Liver (tissue), 3 donors: Measurements from ENCODE around the gene MATN4.

Experiments used
- EGR1 ChIP-seq, 2 donors: IDR thresholded peaks; 2 replicates each; pipeline ENCODE4 v1.6.1; 2016 to 2018; ENCODE audit warnings: antibody characterized with exemption in 2 of 2, low read depth in 2 of 2
- GABPA ChIP-seq, 2 donors: IDR thresholded peaks in 1 of 2; conservative IDR thresholded peaks in 1 of 2; 2 replicates each; pipeline ENCODE4 v1.6.1; 2016; ENCODE audit warnings: antibody characterized with exemption in 2 of 2, mild to moderate bottlenecking in 1 of 2, moderate library complexity in 1 of 2
- HNF4A ChIP-seq, 2 donors: conservative IDR thresholded peaks; 2 replicates each; pipeline ENCODE4 v1.6.1; 2016; ENCODE audit warnings: antibody characterized with exemption in 2 of 2, mild to moderate bottlenecking in 2 of 2
- JUND ChIP-seq, 2 donors: IDR thresholded peaks; 2 replicates each; pipeline ENCODE4 v1.6.1; 2016; ENCODE audit warnings: antibody characterized with exemption in 2 of 2
- RAD21 ChIP-seq, 2 donors: IDR thresholded peaks; 2 replicates each; pipeline ENCODE4 v1.6.1; 2016; ENCODE audit warnings: antibody characterized with exemption in 2 of 2, mild to moderate bottlenecking in 2 of 2
- YY1 ChIP-seq: IDR thresholded peaks from 2 replicates; pipeline ENCODE4 v1.6.1; 2016; ENCODE audit warnings: antibody characterized with exemption, mild to moderate bottlenecking
- TF ChIP-seq, protein P1 (sequence below): fragments of 150-350 bp; IDR thresholded peaks from 2 replicates; pipeline ENCODE4 v1.5.1; 2017; ENCODE audit warnings: improper control_type of control experiment, low read depth, low read length; ENCODE audit not compliant: missing input control
- TF ChIP-seq, protein P2 (sequence below): IDR thresholded peaks from 2 replicates; pipeline ENCODE4 v1.6.1; 2016; ENCODE audit warnings: antibody characterized with exemption
- TF ChIP-seq, protein P3 (sequence below): IDR thresholded peaks from 2 replicates; pipeline ENCODE4 v1.6.1; 2016; ENCODE audit warnings: antibody characterized with exemption
- TF ChIP-seq, protein P4 (sequence below): IDR thresholded peaks from 2 replicates; pipeline ENCODE4 v1.6.1; 2016; ENCODE audit warnings: antibody characterized with exemption
- TF ChIP-seq, protein P5 (sequence below): IDR thresholded peaks from 2 replicates; pipeline ENCODE4 v1.6.1; 2016; ENCODE audit warnings: antibody characterized with exemption, mild to moderate bottlenecking
- donor health status: healthy.
- donor health status: healthy.

DNA sequence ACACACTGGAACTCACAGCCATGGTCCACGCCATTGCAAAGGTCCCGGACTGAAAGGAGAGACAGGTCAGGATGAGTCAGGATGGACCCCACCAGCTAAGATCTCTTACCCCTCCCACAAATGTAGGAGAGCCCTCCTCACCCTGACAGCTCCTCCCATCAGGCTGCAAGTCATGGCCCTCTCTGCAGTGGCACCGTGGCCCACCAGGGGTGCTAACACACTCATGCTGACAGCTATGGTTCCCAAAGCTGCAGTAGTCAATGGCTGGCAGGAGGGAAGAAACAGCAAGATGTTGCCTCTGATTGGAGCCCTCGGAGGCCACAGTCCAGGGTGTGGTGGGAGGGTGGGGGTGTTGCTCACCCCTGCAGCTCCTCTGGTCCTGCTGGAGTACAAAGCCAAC is 7.1 kb downstream of the MATN4 start:
- TF ChIP-seq, protein P1, sequence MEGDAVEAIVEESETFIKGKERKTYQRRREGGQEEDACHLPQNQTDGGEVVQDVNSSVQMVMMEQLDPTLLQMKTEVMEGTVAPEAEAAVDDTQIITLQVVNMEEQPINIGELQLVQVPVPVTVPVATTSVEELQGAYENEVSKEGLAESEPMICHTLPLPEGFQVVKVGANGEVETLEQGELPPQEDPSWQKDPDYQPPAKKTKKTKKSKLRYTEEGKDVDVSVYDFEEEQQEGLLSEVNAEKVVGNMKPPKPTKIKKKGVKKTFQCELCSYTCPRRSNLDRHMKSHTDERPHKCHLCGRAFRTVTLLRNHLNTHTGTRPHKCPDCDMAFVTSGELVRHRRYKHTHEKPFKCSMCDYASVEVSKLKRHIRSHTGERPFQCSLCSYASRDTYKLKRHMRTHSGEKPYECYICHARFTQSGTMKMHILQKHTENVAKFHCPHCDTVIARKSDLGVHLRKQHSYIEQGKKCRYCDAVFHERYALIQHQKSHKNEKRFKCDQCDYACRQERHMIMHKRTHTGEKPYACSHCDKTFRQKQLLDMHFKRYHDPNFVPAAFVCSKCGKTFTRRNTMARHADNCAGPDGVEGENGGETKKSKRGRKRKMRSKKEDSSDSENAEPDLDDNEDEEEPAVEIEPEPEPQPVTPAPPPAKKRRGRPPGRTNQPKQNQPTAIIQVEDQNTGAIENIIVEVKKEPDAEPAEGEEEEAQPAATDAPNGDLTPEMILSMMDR: no peak
- TF ChIP-seq RAD21 (IDR thresholded peaks at IDR 0.05) (no peak), GABPA (IDR thresholded peaks at IDR 0.05 in 1 of 2, conservative IDR thresholded peaks at IDR 0.05 in 1 of 2) (no peak), EGR1 (IDR thresholded peaks at IDR 0.05; ENCODE audit: low read depth in 2 of 2) (no peak), YY1 (no peak), JUND (IDR thresholded peaks at IDR 0.05) (no peak), HNF4A (conservative IDR thresholded peaks at IDR 0.05) (no peak)
- TF ChIP-seq, protein P2, sequence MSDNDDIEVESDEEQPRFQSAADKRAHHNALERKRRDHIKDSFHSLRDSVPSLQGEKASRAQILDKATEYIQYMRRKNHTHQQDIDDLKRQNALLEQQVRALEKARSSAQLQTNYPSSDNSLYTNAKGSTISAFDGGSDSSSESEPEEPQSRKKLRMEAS: no peak
- TF ChIP-seq, protein P3, sequence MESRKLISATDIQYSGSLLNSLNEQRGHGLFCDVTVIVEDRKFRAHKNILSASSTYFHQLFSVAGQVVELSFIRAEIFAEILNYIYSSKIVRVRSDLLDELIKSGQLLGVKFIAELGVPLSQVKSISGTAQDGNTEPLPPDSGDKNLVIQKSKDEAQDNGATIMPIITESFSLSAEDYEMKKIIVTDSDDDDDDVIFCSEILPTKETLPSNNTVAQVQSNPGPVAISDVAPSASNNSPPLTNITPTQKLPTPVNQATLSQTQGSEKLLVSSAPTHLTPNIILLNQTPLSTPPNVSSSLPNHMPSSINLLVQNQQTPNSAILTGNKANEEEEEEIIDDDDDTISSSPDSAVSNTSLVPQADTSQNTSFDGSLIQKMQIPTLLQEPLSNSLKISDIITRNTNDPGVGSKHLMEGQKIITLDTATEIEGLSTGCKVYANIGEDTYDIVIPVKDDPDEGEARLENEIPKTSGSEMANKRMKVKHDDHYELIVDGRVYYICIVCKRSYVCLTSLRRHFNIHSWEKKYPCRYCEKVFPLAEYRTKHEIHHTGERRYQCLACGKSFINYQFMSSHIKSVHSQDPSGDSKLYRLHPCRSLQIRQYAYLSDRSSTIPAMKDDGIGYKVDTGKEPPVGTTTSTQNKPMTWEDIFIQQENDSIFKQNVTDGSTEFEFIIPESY: no peak
- TF ChIP-seq, protein P4, sequence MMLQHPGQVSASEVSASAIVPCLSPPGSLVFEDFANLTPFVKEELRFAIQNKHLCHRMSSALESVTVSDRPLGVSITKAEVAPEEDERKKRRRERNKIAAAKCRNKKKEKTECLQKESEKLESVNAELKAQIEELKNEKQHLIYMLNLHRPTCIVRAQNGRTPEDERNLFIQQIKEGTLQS: no peak
- TF ChIP-seq, protein P5, sequence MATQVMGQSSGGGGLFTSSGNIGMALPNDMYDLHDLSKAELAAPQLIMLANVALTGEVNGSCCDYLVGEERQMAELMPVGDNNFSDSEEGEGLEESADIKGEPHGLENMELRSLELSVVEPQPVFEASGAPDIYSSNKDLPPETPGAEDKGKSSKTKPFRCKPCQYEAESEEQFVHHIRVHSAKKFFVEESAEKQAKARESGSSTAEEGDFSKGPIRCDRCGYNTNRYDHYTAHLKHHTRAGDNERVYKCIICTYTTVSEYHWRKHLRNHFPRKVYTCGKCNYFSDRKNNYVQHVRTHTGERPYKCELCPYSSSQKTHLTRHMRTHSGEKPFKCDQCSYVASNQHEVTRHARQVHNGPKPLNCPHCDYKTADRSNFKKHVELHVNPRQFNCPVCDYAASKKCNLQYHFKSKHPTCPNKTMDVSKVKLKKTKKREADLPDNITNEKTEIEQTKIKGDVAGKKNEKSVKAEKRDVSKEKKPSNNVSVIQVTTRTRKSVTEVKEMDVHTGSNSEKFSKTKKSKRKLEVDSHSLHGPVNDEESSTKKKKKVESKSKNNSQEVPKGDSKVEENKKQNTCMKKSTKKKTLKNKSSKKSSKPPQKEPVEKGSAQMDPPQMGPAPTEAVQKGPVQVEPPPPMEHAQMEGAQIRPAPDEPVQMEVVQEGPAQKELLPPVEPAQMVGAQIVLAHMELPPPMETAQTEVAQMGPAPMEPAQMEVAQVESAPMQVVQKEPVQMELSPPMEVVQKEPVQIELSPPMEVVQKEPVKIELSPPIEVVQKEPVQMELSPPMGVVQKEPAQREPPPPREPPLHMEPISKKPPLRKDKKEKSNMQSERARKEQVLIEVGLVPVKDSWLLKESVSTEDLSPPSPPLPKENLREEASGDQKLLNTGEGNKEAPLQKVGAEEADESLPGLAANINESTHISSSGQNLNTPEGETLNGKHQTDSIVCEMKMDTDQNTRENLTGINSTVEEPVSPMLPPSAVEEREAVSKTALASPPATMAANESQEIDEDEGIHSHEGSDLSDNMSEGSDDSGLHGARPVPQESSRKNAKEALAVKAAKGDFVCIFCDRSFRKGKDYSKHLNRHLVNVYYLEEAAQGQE: no peak
